ENCODE data around the gene ATAD3B.
"Not testable (repeated sequence)": the region's sequence is repeated elsewhere in the genome, so short reads cannot be mapped to it uniquely, and the experiment has no call there.

ATAD3B gene

DNA sequence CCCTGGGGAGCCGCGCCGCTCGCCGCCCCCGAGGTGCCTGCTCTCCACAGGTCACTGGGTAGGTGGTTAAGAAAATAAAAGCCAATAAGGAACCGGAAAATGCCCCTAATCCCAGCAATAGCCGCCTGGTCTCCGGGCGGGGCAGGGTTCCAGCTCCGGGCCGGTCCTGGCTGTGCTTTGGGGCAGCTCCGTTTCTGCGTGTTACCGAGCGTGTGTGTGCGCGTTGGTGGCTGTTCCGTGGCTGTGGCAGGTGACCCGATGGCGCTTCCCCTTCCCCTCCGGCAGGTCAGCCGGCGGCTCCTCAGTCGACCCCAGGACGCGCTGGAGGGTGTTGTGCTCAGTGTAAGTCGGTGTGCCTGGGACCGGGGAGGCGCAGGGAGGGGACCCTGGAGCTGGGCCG is 51.7 kb downstream of the ATAD3B start:
- H2BK5ac ChIP-seq (ENCODE audit: low read length); H3K4me2 ChIP-seq (ENCODE audit: low read length); H3K56ac ChIP-seq (ENCODE audit: low read length); H4K5ac ChIP-seq (ENCODE audit: low read length); H3K27ac ChIP-seq (ENCODE audit: low read depth, low read length); DNase-seq; H2BK120ac ChIP-seq (ENCODE audit: low read depth, low read length); H2BK15ac ChIP-seq (replicated peaks; ENCODE audit: low read depth); H3K4me3 ChIP-seq (ENCODE audit: low read length); H3K18ac ChIP-seq (ENCODE audit: low read length); H3K4me1 ChIP-seq (ENCODE audit: control insufficient read depth, low read depth, low read length); H3K79me2 ChIP-seq (ENCODE audit: control insufficient read depth, insufficient read depth, low read length); H3K23ac ChIP-seq (ENCODE audit: low read length); H3K79me1 ChIP-seq (ENCODE audit: low read length); H3K36me3 ChIP-seq (ENCODE audit: control insufficient read depth, insufficient read depth, low read length); H3K9ac ChIP-seq (ENCODE audit: low read length); H2AK5ac ChIP-seq (ENCODE audit: low read length); H4K8ac ChIP-seq (ENCODE audit: low read depth, low read length); H3K27me3 ChIP-seq (ENCODE audit: insufficient read depth, low read length, poor library complexity); H3K4ac ChIP-seq (ENCODE audit: low read depth, low read length): not testable (repeated sequence)
- WGBS (ENCODE audit: extremely low coverage, insufficient coverage, low lambda C conversion rate) = no CpG with 5 or more reads among the region's 31 CpGs

DNA sequence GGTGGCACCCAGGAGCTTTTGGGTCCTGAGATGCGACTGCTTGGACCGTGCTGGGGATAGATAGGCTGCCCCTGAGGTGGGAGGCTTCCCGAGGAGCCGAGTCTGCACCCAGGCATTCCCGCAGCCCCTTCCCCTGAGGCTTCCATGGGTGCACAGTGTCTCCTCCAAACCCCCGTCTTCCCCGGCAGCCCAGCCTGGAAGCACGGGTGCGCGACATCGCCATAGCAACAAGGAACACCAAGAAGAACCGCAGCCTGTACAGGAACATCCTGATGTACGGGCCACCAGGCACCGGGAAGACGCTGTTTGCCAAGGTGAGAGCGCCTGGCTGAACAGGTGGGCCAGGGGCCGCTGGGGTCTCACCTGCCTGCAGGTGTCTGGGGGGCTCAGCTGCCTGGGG is 52.1 kb downstream of the ATAD3B start:
- H3K79me1 ChIP-seq (ENCODE audit: low read length); H2BK120ac ChIP-seq (ENCODE audit: low read depth, low read length); DNase-seq; H2BK5ac ChIP-seq (ENCODE audit: low read length); H3K36me3 ChIP-seq (ENCODE audit: control insufficient read depth, insufficient read depth, low read length); H3K27ac ChIP-seq (ENCODE audit: low read depth, low read length); H4K5ac ChIP-seq (ENCODE audit: low read length); H2AK5ac ChIP-seq (ENCODE audit: low read length); H3K9ac ChIP-seq (ENCODE audit: low read length); H3K27me3 ChIP-seq (ENCODE audit: insufficient read depth, low read length, poor library complexity); H3K56ac ChIP-seq (ENCODE audit: low read length); H3K4me1 ChIP-seq (ENCODE audit: control insufficient read depth, low read depth, low read length); H2BK15ac ChIP-seq (replicated peaks; ENCODE audit: low read depth); H3K4me2 ChIP-seq (ENCODE audit: low read length); H3K4me3 ChIP-seq (ENCODE audit: low read length); H3K18ac ChIP-seq (ENCODE audit: low read length); H4K8ac ChIP-seq (ENCODE audit: low read depth, low read length); H3K4ac ChIP-seq (ENCODE audit: low read depth, low read length); H3K23ac ChIP-seq (ENCODE audit: low read length); H3K79me2 ChIP-seq (ENCODE audit: control insufficient read depth, insufficient read depth, low read length): not testable (repeated sequence)
- WGBS (ENCODE audit: extremely low coverage, insufficient coverage, low lambda C conversion rate) = no CpG with 5 or more reads among the region's 17 CpGs

DNA sequence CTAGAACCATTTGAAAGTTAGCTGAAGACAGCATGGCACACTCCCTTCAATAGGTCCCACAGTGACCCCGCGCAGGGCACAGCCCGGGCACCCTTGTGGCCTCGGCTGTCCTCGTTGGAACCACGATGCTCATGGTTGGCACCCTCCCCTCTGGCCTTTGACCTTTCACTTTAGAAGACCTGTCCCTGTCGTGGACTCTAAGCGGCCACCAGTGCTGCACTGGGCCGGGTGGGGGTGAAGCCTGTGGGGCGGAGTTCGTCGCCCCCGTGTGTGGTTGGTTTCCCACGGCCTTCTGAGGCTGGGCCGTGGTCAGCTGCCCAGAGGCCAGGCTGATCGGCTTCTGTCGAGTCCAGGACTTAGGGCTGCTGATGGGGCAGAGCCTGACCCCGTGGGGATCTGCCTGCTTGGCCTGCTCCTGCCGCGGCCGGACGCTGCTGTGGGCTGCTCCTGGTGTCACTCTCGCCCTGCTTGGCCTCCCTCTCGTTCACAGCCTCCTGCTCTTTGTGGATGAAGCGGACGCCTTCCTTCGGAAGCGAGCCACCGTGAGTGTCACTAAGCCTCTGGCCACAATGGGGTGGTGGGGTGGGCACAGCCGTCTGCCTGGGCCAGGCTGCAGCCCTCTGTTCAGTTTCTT is 53.3 kb downstream of the ATAD3B start:
- not testable (repeated sequence) for H3K23ac ChIP-seq (ENCODE audit: low read length); H3K4me3 ChIP-seq (ENCODE audit: low read length); H3K27ac ChIP-seq (ENCODE audit: low read depth, low read length); H2BK15ac ChIP-seq (replicated peaks; ENCODE audit: low read depth); H3K79me2 ChIP-seq (ENCODE audit: control insufficient read depth, insufficient read depth, low read length); H2AK5ac ChIP-seq (ENCODE audit: low read length); H3K9ac ChIP-seq (ENCODE audit: low read length); H3K4me2 ChIP-seq (ENCODE audit: low read length); H2BK5ac ChIP-seq (ENCODE audit: low read length); H3K18ac ChIP-seq (ENCODE audit: low read length); H3K4me1 ChIP-seq (ENCODE audit: control insufficient read depth, low read depth, low read length); H2BK120ac ChIP-seq (ENCODE audit: low read depth, low read length); H4K8ac ChIP-seq (ENCODE audit: low read depth, low read length); H3K27me3 ChIP-seq (ENCODE audit: insufficient read depth, low read length, poor library complexity); H3K36me3 ChIP-seq (ENCODE audit: control insufficient read depth, insufficient read depth, low read length); H3K4ac ChIP-seq (ENCODE audit: low read depth, low read length); DNase-seq; H3K56ac ChIP-seq (ENCODE audit: low read length); H4K5ac ChIP-seq (ENCODE audit: low read length); H3K79me1 ChIP-seq (ENCODE audit: low read length)
- no CpG with 5 or more reads among the region's 30 CpGs for WGBS (ENCODE audit: extremely low coverage, insufficient coverage, low lambda C conversion rate)

GRCh38 chr1:1526476-1526875 is 54.9 kb downstream of the ATAD3B start:
- H2BK15ac ChIP-seq (replicated peaks; ENCODE audit: low read depth); H3K4me3 ChIP-seq (ENCODE audit: low read length); H3K79me2 ChIP-seq (ENCODE audit: control insufficient read depth, insufficient read depth, low read length); H3K36me3 ChIP-seq (ENCODE audit: control insufficient read depth, insufficient read depth, low read length); H3K9ac ChIP-seq (ENCODE audit: low read length); H2AK5ac ChIP-seq (ENCODE audit: low read length); H3K4me1 ChIP-seq (ENCODE audit: control insufficient read depth, low read depth, low read length); H3K27me3 ChIP-seq (ENCODE audit: insufficient read depth, low read length, poor library complexity); H3K23ac ChIP-seq (ENCODE audit: low read length); H4K8ac ChIP-seq (ENCODE audit: low read depth, low read length); H3K18ac ChIP-seq (ENCODE audit: low read length); H4K5ac ChIP-seq (ENCODE audit: low read length); H2BK5ac ChIP-seq (ENCODE audit: low read length); H3K4ac ChIP-seq (ENCODE audit: low read depth, low read length); H3K27ac ChIP-seq (ENCODE audit: low read depth, low read length); H2BK120ac ChIP-seq (ENCODE audit: low read depth, low read length); H3K56ac ChIP-seq (ENCODE audit: low read length); H3K79me1 ChIP-seq (ENCODE audit: low read length); H3K4me2 ChIP-seq (ENCODE audit: low read length); DNase-seq: not testable (repeated sequence)
- WGBS (ENCODE audit: extremely low coverage, insufficient coverage, low lambda C conversion rate) = no CpG with 5 or more reads among the region's 21 CpGs

DNA sequence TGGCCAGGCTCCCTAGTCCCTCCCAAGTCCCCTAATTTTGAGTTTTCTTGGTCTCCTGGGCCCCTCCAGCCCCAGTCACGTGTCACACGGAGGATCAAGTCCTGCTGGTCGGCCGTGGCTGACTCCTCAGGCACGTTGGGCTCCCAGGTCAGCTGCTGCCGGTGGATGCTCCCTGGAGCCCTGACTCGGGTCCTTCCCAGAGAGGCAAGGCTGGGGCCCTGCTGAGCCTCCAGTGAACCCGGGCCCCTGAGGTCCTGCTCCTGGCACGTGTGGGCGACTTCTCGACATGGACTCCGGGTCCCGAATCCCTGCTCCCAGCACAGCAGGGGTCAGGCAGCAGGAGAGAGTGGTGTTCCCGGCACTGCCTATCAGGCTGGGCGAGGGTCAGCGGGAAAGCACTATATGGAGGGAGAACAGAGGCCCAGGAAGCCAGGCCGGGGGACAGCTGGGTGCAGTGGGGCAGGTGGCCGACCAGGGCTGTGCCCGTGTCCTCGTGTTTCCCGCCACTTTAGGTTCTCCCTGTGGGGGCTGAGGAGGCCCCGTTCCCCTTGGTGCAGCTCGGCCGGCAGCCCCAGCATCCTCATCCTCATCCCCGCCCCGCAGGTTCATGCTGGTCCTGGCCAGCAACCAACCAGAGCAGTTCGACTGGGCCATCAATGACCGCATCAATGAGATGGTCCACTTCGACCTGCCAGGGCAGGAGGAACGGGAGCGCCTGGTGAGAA is 55.7 kb downstream of the ATAD3B start:
- H2BK15ac ChIP-seq (replicated peaks; ENCODE audit: low read depth) = no peak overlapping the region
- no peaks in the 10 kb centered on the region for H3K27me3 ChIP-seq (ENCODE audit: insufficient read depth, low read length, poor library complexity)
- no peak overlapping the region for H3K4ac ChIP-seq (ENCODE audit: low read depth, low read length)
- H3K23ac ChIP-seq (ENCODE audit: low read length) = no peak overlapping the region
- no peak overlapping the region for H2AK5ac ChIP-seq (ENCODE audit: low read length)
- H3K79me2 ChIP-seq (ENCODE audit: control insufficient read depth, insufficient read depth, low read length) = no peaks in the 10 kb centered on the region
- no CpG with 5 or more reads among the region's 31 CpGs for WGBS (ENCODE audit: extremely low coverage, insufficient coverage, low lambda C conversion rate)
- no peak overlapping the region for H3K4me3 ChIP-seq (ENCODE audit: low read length)
- no peak overlapping the region for H2BK120ac ChIP-seq (ENCODE audit: low read depth, low read length)
- no peak overlapping the region for H3K9ac ChIP-seq (ENCODE audit: low read length)
- peaks cover 3% of the 10 kb centered on the region for H3K36me3 ChIP-seq (ENCODE audit: control insufficient read depth, insufficient read depth, low read length)
- DNase-seq = no peak
- no peak overlapping the region for H4K8ac ChIP-seq (ENCODE audit: low read depth, low read length)
- H3K79me1 ChIP-seq (ENCODE audit: low read length) = no peaks in the 10 kb centered on the region
- H3K4me1 ChIP-seq (ENCODE audit: control insufficient read depth, low read depth, low read length) = no peaks in the 10 kb centered on the region
- H3K4me2 ChIP-seq (ENCODE audit: low read length) = no peak overlapping the region
- H3K27ac ChIP-seq (ENCODE audit: low read depth, low read length) = no peak overlapping the region
- no peak overlapping the region for H4K5ac ChIP-seq (ENCODE audit: low read length)
- no peak overlapping the region for H3K56ac ChIP-seq (ENCODE audit: low read length)
- no peak overlapping the region for H3K18ac ChIP-seq (ENCODE audit: low read length)
- H2BK5ac ChIP-seq (ENCODE audit: low read length) = no peak overlapping the region

Data from mesendoderm (in vitro differentiated cells).